NCI-H1105 (cell line): ENCODE data around the gene H3-3A.
A peak's percentile ranks its signal among the peaks of the same experiment; 100 is the strongest.

Experiments used
- DNase-seq: peaks from one replicate; lab custom pipeline; 2025; lab: John Stamatoyannopoulos, UW

H3-3A gene

GRCh38 chr1:226054519-226055327, 7.8 kb upstream of the H3-3A start:
- DNase-seq: no peak

GRCh38 chr1:226059709-226060108, 2.8 kb upstream of the H3-3A start:
- DNase-seq: no peak

- DNase-seq: no peak
Observed at GRCh38 chr1:226060427-226060826, 2.1 kb upstream of the H3-3A start.

GRCh38 chr1:226061068-226061840, 1.3 kb upstream of the H3-3A start:
- DNase-seq: no peak

- DNase-seq: peak; percentile 47
Observed at GRCh38 chr1:226061841-226062557, 517 bp upstream of the H3-3A start.

GRCh38 chr1:226063224-226063976, 884 bp downstream of the H3-3A start:
- peak; percentile 9 for DNase-seq

GRCh38 chr1:226063977-226064815, 1.7 kb downstream of the H3-3A start:
- DNase-seq: no peak

GRCh38 chr1:226064816-226065248, 2.3 kb downstream of the H3-3A start:
- DNase-seq: no peak

GRCh38 chr1:226066415-226067078, 4.0 kb downstream of the H3-3A start:
- no peak for DNase-seq

GRCh38 chr1:226069811-226070489, 7.4 kb downstream of the H3-3A start:
- DNase-seq: no peak

- DNase-seq: no peak
Observed at GRCh38 chr1:226072347-226072746, 9.8 kb downstream of the H3-3A start.

- no peak for DNase-seq
Observed at GRCh38 chr1:226073184-226073950, 10.9 kb downstream of the H3-3A start.

GRCh38 chr1:226074046-226074445, 11.5 kb downstream of the H3-3A start:
- no peak for DNase-seq

- no peak for DNase-seq
Observed at GRCh38 chr1:226076378-226076777, 13.9 kb downstream of the H3-3A start.

GRCh38 chr1:226078374-226078773, 15.9 kb downstream of the H3-3A start:
- no peak for DNase-seq

- DNase-seq: no peak
Observed at GRCh38 chr1:226082587-226082917, 20.0 kb downstream of the H3-3A start.

GRCh38 chr1:226082959-226083301, 20.4 kb downstream of the H3-3A start:
- no peak for DNase-seq

GRCh38 chr1:226083302-226084101, 21.0 kb downstream of the H3-3A start:
- no peak for DNase-seq
